HCT116 (cell line): ENCODE data around the gene CAMSAP1.

Experiments
- CEBPB ChIP-seq: IDR thresholded peaks from 2 replicates; pipeline ENCODE4 v1.6.1; 2012; ENCODE audit warnings: low read depth
- ELF1 ChIP-seq: IDR thresholded peaks from 2 replicates; pipeline ENCODE4 v1.6.1; 2012; ENCODE audit warnings: low read depth, borderline replicate concordance
- EZH2 ChIP-seq: fragments of 200-600 bp; sonication (generic); IDR thresholded peaks from 2 replicates; pipeline ENCODE4 v1.6.1; 2017; ENCODE audit warnings: antibody characterized with exemption, mixed run types
- POLR2A ChIP-seq: IDR thresholded peaks from 2 replicates; pipeline ENCODE4 v1.7.0; 2011; ENCODE audit warnings: borderline replicate concordance; ENCODE audit not compliant: insufficient read depth, insufficient read length; ENCODE audit errors: extremely low read depth
- POLR2AphosphoS5 ChIP-seq: IDR thresholded peaks from 2 replicates; pipeline ENCODE4 v1.6.1; 2011; ENCODE audit warnings: mild to moderate bottlenecking, low read depth, low read length, moderate library complexity
- RAD21 ChIP-seq: IDR thresholded peaks from 2 replicates; pipeline ENCODE4 v1.6.1; 2012; ENCODE audit warnings: low read depth, mild to moderate bottlenecking
- SIN3A ChIP-seq: IDR thresholded peaks from 2 replicates; pipeline ENCODE4 v1.6.1; 2012; ENCODE audit warnings: low read depth
- SRF ChIP-seq: IDR thresholded peaks from 2 replicates; pipeline ENCODE4 v1.6.1; 2012; ENCODE audit warnings: low read depth
- YY1 ChIP-seq: IDR thresholded peaks from 2 replicates; pipeline ENCODE4 v1.6.1; 2011; ENCODE audit warnings: low read length, low read depth, moderate library complexity, mild to moderate bottlenecking; ENCODE audit not compliant: insufficient replicate concordance; ENCODE audit errors: extremely low read depth
- ZFX ChIP-seq: fragments of 450-650 bp; IDR thresholded peaks from 2 replicates; pipeline ENCODE4 v1.6.1; 2017
- TF ChIP-seq, protein P1 (sequence below), 3 experiments: fragments of 200-600 bp in 1 of 3; sonication (generic) in 1 of 3; IDR thresholded peaks in 2 of 3; conservative IDR thresholded peaks in 1 of 3; 2 replicates each; pipeline ENCODE4 v1.5.1; 2012 to 2017; ENCODE audit warnings: low read depth in 2 of 3, low read length in 2 of 3, antibody characterized with exemption in 1 of 3, borderline replicate concordance in 1 of 3, control low read depth in 1 of 3, mild to moderate bottlenecking in 1 of 3, mixed read lengths in 1 of 3, mixed run types in 1 of 3, moderate library complexity in 1 of 3; ENCODE audit not compliant: insufficient read depth in 1 of 3
- TF ChIP-seq, protein P2 (sequence below): IDR thresholded peaks from 2 replicates; pipeline ENCODE4 v1.6.1; 2011; ENCODE audit warnings: mild to moderate bottlenecking, low read length, moderate library complexity; ENCODE audit not compliant: insufficient replicate concordance; ENCODE audit errors: extremely low read depth
- TF ChIP-seq, protein P3 (sequence below): IDR thresholded peaks from 2 replicates; pipeline ENCODE4 v1.6.1; 2012
- TF ChIP-seq, protein P4 (sequence below): IDR thresholded peaks from 2 replicates; pipeline ENCODE4 v1.6.1; 2012

DNA sequence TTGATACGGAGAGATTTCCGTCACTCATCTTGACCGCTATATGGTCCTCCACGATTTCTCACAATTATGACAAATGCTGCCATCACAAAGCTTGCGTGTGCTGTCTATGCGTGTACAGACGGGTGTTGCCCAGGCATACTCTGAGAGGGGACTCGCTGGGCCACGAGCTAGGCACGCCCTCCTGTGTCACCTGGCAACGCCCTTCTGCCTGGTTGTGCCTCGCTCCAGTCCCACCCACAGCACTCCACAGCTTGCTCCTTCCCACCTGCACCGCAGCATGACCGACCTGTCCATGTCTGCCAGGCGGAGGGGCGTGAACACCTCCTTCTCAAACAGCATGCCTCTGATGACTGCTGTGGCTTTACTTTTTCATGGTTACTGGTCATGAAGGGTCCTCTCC, 55.6 kb downstream of the CAMSAP1 start:
- no peak for TF ChIP-seq CEBPB
- TF ChIP-seq, protein P1, sequence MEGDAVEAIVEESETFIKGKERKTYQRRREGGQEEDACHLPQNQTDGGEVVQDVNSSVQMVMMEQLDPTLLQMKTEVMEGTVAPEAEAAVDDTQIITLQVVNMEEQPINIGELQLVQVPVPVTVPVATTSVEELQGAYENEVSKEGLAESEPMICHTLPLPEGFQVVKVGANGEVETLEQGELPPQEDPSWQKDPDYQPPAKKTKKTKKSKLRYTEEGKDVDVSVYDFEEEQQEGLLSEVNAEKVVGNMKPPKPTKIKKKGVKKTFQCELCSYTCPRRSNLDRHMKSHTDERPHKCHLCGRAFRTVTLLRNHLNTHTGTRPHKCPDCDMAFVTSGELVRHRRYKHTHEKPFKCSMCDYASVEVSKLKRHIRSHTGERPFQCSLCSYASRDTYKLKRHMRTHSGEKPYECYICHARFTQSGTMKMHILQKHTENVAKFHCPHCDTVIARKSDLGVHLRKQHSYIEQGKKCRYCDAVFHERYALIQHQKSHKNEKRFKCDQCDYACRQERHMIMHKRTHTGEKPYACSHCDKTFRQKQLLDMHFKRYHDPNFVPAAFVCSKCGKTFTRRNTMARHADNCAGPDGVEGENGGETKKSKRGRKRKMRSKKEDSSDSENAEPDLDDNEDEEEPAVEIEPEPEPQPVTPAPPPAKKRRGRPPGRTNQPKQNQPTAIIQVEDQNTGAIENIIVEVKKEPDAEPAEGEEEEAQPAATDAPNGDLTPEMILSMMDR (IDR thresholded peaks at IDR 0.05 in 2 of 3, conservative IDR thresholded peaks at IDR 0.05 in 1 of 3; ENCODE audit: borderline replicate concordance in 1 of 3, insufficient read depth in 1 of 3, low read depth in 2 of 3, low read length in 2 of 3) = no peak
- no peak for TF ChIP-seq YY1
- no peak for TF ChIP-seq SIN3A
- TF ChIP-seq EZH2 = no peak
- TF ChIP-seq ZFX = no peak
- TF ChIP-seq, protein P2, sequence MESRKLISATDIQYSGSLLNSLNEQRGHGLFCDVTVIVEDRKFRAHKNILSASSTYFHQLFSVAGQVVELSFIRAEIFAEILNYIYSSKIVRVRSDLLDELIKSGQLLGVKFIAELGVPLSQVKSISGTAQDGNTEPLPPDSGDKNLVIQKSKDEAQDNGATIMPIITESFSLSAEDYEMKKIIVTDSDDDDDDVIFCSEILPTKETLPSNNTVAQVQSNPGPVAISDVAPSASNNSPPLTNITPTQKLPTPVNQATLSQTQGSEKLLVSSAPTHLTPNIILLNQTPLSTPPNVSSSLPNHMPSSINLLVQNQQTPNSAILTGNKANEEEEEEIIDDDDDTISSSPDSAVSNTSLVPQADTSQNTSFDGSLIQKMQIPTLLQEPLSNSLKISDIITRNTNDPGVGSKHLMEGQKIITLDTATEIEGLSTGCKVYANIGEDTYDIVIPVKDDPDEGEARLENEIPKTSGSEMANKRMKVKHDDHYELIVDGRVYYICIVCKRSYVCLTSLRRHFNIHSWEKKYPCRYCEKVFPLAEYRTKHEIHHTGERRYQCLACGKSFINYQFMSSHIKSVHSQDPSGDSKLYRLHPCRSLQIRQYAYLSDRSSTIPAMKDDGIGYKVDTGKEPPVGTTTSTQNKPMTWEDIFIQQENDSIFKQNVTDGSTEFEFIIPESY = no peak
- TF ChIP-seq RAD21 = no peak
- TF ChIP-seq POLR2A = no peak
- TF ChIP-seq POLR2AphosphoS5 = no peak
- TF ChIP-seq, protein P3, sequence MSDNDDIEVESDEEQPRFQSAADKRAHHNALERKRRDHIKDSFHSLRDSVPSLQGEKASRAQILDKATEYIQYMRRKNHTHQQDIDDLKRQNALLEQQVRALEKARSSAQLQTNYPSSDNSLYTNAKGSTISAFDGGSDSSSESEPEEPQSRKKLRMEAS = no peak
- TF ChIP-seq, protein P4, sequence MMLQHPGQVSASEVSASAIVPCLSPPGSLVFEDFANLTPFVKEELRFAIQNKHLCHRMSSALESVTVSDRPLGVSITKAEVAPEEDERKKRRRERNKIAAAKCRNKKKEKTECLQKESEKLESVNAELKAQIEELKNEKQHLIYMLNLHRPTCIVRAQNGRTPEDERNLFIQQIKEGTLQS = no peak
- no peak for TF ChIP-seq SRF
- TF ChIP-seq ELF1 = no peak
